Stimulated activated CD8-positive, alpha-beta memory T cell treated with anti-CD3 and anti-CD28 coated beads, Interleukin-4, amount 100 ng/mL, for 4 hours (primary cell): ENCODE measurements around the gene UBE3C.

ENCODE experiments used
- DNase-seq, 2 donors: peaks; one replicate each; pipeline ENCODE4 v3.0.0-alpha.2; 2020; ENCODE audit warnings: low read depth in 2 of 2, low spot score in 1 of 2

Gene UBE3C

GRCh38 chr7:157176771-157177170 lies 38.0 kb downstream of the UBE3C start:
- no peak for DNase-seq

DNA sequence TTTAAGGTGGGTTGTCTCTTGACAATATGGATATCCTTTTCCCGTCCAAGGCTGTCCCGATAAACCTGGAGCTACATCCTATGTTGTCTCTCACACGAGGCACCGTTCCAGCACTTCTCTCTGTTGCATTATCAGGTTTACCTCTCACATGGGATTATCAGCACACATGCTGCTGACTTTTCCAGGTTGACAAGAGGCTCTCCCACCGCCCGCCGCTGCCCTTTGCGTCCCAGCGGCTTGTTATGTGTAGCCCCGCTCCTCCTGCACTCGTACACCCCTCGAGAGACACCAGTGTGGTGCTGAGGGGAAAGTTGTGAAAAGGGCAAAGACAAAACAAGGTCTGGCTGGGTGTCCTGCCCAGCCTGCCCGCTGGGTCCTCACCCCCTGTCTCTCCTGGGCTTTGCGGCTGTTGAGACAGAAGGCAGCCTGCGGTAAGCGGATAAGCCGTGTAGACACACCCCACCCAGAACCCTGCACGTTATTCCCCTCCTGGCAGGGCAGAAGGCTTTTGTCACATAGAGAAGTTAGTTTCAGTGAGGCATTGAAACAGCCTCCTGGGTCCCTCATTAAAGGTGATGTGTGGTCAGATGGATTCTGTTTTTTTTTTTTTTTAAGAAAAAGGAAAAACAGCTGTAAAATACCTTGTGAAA lies 38.7 kb downstream of the UBE3C start:
- no peak for DNase-seq

DNA sequence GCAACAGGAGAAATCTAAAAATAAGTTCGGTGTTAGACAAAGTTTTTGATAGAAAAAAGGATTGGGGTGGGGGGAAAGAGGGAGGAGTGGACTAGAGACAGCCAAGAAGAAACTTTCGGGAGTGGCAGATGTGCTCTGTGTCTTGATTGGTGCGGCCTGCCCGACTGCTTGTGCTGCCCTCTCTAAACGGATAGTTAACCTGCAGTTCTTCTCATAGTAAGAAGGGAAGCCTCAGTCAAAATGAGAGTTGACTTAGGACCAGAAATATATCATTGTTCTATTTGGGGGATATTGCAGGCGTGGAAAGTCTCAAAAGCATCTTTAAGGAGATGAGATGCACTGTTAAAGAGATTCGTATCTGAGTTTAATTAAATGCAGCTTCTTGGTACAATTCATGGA lies 39.3 kb downstream of the UBE3C start:
- DNase-seq: no peak

DNA sequence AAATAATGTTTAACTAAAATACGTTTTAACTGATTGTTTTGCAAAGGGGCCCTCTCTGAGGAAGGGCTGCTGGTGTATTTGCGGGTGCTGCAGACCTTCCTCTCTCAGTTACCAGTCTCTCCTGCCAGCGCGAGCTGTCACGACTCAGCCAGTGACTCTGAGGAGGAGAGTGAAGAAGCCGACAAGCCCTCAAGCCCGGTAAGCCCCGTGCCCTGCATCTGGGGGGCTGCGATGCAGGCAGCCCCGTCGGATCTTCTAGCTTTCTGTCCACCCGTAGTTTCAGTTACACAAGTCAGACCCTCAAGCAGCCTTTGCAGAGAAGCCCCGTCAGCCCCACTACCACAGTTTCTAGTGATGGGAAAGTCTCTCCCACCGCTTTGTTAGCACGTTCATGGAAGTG lies 45.1 kb downstream of the UBE3C start:
- DNase-seq: no peak

- DNase-seq: no peak
Measured at GRCh38 chr7:157188091-157188665, 49.5 kb downstream of the UBE3C start.

- DNase-seq: no peak
Measured at GRCh38 chr7:157189405-157189804, 50.7 kb downstream of the UBE3C start.

- DNase-seq: no peak
Measured at GRCh38 chr7:157192861-157193260, 54.1 kb downstream of the UBE3C start.

DNA sequence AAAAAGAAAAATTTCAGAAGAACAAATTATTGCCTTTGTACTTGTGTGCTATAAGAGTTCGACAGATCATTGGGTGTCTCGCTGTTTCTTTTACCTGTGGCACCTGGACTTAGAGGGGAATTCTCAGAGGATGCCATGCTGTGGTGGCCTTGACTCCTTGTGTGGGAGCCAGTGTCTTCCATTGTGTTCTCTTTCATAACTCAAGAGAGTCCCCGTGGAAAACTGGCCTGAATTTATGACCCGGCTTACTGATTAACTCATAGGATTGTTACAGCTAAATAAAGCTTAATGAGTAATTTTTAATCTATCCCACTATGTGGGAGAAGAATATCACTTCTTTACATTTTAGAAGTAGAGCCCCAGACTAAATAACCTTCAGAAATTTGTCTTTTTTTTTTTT lies 54.5 kb downstream of the UBE3C start:
- no peak for DNase-seq

DNA sequence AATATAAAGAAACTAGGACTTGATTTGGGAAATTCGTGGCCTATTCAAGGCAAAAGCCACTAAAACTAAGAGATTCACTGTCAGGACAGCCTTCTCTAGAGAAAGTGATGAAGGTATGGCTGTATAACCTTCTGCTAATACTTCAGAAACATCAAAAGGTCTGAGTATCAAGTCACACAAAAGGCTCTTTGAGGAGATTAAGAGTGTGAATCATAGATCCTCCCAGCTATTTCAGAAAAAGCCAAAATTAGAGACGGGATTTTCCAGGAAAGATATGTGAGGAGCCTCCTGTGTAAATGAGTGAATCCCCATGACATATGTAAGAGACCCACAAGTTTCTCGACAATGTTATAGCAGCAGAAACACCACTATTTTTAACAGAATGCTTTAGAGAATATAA lies 56.2 kb downstream of the UBE3C start:
- no peak for DNase-seq

DNA sequence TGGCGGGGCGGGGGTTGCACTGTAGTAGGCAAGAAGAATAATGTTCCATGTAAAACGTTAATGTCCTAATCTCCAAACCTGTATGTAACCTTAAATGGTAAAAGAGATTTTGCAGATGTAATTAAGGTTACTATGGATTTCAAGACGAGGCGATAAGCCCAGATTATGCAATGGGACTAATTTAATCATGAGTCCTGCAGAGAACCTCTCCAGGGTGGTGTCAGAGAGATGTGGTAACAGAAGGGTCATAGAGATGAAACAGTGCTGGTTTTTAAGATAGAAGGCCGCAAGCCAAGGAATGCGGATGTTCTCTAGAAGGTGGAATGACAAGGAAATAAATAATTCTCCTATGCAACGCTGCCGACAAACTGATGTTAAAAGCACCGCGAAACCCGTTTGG lies 57.1 kb downstream of the UBE3C start:
- no peak for DNase-seq

- DNase-seq: no peak
Measured at GRCh38 chr7:157204134-157204533, 65.4 kb downstream of the UBE3C start.

- no peak for DNase-seq
Measured at GRCh38 chr7:157205438-157205837, 66.7 kb downstream of the UBE3C start.

DNA sequence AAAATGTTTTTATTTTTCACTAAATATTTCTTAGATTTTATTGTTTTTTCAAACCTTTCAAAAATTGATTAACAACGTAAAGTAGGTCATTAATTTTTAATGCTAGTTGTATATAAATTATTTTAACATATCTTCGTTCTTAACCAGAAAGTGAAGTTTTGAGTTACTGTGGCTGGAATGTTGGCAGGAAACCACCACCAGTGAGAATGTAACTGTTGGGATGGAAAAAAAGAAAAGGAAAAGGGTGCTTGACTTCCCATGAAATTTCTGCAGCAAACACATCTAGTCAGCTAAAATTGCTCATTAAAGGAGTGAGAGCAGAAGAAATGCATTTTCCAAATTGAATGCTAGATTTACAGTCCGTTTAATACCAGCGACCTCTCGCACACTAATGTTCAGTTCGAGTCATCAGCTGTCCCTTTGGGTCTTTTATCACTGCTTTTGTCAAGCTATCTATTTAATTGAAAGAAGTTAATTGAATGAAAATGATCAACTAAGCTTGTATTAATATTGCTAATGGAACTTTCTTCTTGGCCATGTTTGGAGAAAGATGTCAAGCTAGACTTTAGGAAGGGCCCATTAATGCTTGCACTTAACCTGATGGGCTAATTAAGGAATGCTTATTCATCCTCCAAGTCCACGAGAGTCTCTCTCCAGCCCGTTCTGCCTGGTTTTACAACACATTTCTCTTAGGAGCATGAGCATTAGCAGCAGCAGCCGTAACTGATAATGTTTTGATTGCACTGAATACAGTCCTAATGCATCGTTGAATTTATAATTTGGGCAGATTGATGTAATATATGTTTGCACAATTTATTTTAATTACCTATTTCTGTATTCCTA lies 70.1 kb downstream of the UBE3C start:
- no peak for DNase-seq

DNA sequence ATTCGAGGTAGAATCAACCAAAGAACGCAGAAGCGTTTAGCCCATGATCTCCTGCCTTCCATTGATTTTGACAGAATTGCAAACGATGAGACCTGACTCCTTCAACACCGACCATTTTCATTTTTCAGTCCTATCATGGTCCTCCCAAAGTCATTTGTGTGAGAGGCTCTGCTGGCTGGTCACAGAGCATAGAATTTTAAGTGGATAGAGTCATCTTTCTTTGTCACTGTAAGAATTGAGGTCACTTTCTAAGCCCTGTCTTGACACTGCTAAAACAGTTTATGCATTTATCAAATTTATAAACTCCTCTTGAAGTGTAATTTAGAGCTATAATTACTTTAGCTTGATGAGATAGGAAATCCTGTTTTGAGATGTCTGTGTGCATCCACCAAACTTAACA lies 72.0 kb downstream of the UBE3C start:
- DNase-seq: no peak

DNA sequence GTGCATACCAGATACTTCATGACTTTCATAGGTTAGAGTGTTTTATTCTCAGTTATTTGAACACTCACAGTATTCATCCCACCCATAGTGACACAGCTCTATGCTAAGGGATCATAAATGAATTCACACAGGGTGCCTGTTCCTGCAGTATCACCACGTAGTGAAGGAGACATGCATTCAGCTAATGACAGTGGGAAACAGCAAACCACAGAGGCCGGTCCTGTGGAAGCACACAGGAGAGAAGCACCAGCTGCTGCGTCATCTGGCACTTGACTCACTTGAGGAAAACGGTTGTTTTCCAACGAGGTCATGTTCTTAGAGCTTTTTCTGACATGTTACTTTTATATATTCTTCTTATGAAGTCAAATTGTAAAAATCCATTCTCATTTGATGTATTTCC lies 73.0 kb downstream of the UBE3C start:
- DNase-seq: no peak

GRCh38 chr7:157219154-157219553 lies 80.4 kb downstream of the UBE3C start:
- DNase-seq: no peak

- DNase-seq: no peak
Measured at GRCh38 chr7:157220916-157221569, 82.3 kb downstream of the UBE3C start.

- DNase-seq: no peak
Measured at GRCh38 chr7:157222687-157223086, 84.0 kb downstream of the UBE3C start.

DNA sequence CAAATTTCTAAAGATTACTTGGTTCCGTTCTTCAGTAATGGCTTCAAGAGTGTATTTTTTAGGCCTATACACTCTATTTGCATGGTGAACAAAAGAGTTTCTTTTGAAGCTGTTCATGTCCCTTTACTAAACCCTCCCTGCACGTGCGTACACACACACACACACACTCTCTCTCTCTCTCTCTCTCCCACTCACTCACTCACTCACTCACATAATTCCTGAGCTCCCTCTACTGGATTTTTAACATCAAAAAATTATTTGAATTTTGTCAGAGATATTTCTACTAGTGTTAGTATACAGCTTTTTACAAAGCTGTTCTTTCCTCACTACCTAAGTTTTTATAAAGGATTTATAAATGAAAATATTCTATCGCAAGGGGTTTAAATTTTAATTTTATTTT lies 85.9 kb downstream of the UBE3C start:
- DNase-seq: no peak

- DNase-seq: no peak
Measured at GRCh38 chr7:157228864-157229422, 90.2 kb downstream of the UBE3C start.

- no peak for DNase-seq
Measured at GRCh38 chr7:157233677-157234076, 95.0 kb downstream of the UBE3C start.

- no peak for DNase-seq
Measured at GRCh38 chr7:157234271-157234670, 95.5 kb downstream of the UBE3C start.
